Stimulated activated CD4-positive, alpha-beta T cell treated with anti-CD3 and anti-CD28 coated beads, Interleukin-4, amount 100 ng/mL, for 48 hours (primary cell): ENCODE data around the gene ACTN4.
A peak's percentile ranks its signal among the peaks of the same experiment; 100 is the strongest.
"Not testable (repeated sequence)": the region's sequence is repeated elsewhere in the genome, so short reads cannot be mapped to it uniquely, and the experiment has no call there.

Source experiments
- DNase-seq, 2 donors: peaks; one replicate each; pipeline ENCODE4 v3.0.0-alpha.2; 2020; ENCODE audit warnings: low read depth in 2 of 2

ACTN4 gene

DNA sequence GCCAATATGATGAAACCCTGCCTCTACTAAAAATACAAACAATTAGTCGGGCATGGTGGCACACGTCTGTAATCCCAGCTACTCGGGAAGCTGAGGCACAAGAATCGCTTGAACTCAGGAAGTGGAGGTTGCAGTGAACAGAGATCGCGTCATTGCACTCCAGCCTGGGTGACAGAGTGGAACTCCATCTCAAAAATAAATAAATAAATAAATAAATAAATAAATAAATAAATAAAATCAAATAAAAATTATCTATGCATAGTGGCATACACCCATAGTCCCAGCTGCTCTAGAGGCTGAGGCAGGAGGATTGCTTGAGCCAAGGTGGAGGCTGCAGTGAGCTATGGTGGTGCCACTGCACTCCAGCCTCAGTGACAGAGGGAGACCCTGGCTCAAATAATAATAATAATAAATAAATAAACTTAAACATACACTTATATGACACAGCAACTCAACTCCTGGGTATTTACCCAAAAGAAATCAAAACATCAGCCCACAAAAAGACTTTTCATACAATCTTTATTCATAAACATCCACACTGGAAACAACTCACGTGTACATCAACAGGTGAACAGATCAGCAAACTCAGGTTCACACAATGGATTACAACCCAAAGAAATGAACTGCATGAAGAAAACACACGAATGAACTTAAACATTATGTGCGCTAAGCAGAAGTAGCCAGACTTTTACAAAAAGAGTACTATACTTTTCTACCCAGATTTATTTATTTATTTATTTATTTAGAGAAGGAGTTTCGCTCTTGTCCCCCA is 119.0 kb downstream of the ACTN4 start:
- no peak for DNase-seq

DNA sequence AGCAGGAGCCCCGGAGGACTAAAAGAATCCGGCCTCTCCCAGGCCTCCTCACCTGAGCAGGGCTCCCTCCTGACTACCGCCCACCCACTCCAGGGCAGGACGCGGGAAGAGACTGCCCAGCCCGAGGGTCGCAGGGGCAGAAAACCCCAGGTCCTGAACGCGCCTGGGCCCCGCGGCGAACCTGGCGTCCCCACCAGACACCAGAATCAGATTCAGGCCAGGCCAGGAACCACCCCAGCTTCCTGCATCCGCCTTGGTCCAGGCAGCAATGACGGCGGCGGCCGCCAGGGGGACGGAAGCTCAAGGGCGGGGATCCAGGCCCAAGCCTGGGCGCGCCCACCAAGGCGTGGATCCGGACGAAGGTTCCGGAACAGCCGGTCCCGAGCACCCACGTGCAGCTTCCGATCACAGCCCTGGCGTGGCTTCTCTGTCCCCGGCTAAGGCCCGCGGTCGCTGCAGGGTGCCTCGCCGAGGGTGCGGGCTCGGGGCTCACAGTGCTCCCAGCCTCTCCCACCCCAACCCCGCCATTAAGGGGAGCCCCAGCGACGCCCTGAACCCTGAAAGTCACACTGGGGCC is 122.3 kb downstream of the ACTN4 start:
- DNase-seq, result peak; percentile 82 to 91

DNA sequence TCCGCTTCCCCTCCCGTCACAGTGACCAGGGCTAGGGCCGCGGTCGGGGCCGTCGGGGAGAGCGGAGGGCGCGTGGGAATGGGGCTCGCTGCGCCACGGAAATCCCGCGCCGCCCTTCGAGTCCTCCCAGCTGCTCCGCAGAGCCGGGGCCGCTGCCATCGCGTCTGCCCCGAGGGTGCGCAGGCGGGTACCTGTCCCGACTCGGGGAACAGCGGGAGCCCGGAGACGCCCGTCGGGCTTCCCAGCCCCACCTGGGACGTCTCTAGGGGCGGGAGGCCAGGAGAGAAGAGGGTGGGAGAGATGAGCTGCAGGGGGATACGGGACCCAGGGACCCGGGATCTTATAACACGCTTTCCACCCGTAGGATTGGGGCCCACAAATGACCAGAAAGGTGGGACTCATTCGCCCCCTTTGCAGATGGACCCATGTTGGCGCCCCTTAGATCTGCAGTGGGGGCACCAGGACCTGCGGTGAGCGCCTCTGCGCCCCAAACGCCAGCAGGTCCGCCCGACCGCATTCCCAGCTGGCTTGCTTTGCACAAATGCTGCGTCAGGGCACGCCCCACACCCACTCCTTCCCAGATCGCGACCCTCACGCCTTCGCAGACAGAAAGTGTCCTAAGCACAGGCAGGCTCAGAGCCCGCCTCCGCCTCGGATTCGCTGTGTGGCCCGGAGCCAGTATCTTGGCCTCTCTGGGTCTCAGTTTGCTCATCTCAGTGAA is 122.9 kb downstream of the ACTN4 start:
- not testable (repeated sequence) for DNase-seq

GRCh38 chr19:38770949-38771275 is 123.5 kb downstream of the ACTN4 start:
- DNase-seq, result not testable (repeated sequence)

- not testable (repeated sequence) for DNase-seq
Measured at GRCh38 chr19:38771569-38771968, 124.1 kb downstream of the ACTN4 start.

- no peak for DNase-seq
Measured at GRCh38 chr19:38773469-38774177, 126.2 kb downstream of the ACTN4 start, which contains the start of gene LGALS7. TSS of gene LGALS7 (minus strand) at chr19:38773517. CDS start at chr19:38773492, 25 bp downstream.

- DNase-seq, result no peak
Measured at GRCh38 chr19:38774181-38774950, 126.9 kb downstream of the ACTN4 start.

GRCh38 chr19:38778733-38779132 is 131.3 kb downstream of the ACTN4 start:
- DNase-seq, result no peak

GRCh38 chr19:38780443-38780842 is 133.0 kb downstream of the ACTN4 start:
- DNase-seq, result no peak

DNA sequence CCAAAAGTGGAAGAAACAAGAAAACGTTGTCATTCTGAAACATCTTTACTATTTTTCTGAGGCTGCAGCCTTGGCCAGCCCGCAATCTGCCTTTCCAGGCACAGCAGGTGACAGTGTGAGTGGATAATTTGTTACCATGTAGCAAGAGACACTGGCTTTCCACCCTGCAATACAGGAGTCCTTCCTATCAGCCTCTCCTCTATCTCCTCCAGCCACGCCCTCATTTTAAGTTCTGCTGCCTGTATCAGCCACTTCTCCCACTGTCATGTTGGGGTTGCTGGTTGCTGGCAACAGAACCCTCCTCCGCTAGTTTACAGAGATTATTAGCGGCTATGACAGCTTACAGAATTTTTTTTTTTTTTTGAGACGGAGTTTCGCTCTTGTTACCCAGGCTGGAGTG is 133.6 kb downstream of the ACTN4 start:
- no peak for DNase-seq
